GM15510 (cell line): Measurements from ENCODE around the gene TPT1.

Source experiments
- POLR2A ChIP-seq: IDR thresholded peaks from 3 replicates; pipeline ENCODE4 v1.6.1; 2011; ENCODE audit warnings: borderline replicate concordance; ENCODE audit not compliant: insufficient read length; ENCODE audit errors: extremely low read depth

The TPT1 gene

DNA sequence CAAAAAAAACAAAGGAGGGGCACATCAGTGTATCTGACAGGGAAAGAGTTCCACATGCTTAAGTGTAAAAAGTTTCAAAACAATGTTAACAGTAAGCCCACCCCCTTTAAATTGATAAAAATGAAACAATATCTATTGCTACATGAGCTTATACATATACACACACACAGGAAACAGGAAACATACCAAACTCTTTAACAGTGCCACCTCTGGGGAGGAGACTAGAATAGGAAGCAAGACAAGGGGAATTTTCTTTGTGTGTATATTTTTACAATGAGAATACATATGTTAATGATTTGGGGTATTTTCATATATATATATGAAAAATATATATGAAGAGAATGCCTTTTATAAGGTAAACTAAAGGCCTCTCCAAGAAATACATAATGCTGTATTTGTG, 44.7 kb downstream of the TPT1 start:
- no peak for TF ChIP-seq POLR2A

DNA sequence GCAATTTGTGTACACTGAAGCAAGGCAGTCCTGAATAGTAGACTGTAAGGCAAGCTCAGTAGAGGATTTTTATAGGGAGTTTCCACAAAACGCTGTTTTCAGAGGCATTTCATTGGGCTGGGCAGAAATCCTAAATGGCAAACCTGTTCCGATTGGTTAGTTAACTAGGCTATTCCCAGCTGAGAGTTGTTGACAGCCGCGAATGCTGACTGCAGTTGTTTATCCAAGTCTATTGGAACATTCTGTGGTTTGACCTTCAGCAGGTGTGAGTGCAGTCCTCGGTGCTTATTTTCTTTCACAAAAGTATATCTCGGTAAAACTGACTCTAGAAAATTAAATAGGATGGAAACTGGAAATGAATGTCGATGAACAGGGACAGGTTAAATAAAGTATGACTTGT, 45.4 kb downstream of the TPT1 start:
- no peak for TF ChIP-seq POLR2A

DNA sequence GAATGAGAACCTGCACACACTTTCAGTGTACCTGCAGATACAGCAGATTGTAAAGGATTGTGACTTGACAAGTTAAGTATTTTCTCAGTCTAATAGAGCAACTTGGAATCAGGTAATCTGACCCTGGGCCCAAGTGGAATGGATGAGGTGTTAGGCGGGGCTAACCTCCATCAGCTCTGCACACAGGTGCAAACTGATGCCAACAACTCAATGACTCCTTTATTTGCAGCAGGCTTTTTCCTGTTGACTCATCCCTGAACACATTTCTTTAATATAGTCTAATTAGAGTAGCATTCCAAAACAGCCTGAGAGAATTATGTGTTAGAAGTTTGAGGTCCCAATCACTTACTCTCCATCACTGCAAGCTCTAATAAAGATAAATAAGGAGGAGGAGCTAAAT, 48.8 kb downstream of the TPT1 start:
- TF ChIP-seq POLR2A: no peak

GRCh38 chr13:45289936-45290563, 50.9 kb downstream of the TPT1 start:
- TF ChIP-seq POLR2A: no peak
